Measurements from ENCODE around the gene WDR45B.
"Not testable (repeated sequence)": the region's sequence is repeated elsewhere in the genome, so short reads cannot be mapped to it uniquely, and the experiment has no call there.

Gene WDR45B

DNA sequence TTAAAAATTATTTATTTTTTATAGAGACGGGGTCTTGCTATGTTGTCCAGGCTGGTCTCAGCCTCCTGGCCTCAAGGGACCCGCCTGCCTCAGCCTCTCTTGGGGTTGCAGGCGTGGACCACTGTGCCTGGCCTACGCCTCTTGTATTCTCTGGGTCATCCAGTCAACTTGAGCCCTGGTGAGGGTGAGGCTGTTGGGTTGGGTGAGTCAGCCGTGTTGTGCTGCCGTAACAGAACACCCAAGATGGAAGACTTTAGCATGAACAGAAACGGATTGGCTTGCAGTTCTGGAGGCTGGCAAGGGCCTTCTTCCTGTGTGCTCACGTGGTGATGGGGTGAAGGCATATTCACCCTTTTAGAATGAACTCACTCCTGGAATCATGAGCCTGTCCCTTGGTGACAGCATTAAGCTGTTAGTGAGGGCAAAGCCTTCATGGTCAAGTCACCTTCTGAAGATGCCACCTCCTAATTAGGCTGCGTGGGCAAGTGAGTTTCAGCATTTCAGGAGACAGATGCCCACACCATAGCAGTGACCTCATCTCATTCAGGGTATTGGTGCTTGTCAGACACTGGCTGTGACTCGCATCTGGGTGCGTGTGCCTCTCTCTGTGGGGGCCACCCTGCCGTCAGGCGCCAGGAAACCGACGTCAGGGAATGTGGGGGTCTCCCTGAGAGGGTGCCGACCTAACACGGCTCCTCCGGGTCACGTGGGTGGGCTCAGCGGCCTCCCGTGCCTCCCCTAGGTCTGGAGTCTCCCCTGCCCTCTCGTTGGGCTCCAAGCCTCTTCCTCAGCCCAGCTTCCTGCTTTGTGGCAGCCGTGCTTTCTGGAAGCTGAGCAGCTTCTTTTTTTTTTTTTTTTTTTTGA, 49.8 kb downstream of the WDR45B start:
- no peak for DNase-seq

DNA sequence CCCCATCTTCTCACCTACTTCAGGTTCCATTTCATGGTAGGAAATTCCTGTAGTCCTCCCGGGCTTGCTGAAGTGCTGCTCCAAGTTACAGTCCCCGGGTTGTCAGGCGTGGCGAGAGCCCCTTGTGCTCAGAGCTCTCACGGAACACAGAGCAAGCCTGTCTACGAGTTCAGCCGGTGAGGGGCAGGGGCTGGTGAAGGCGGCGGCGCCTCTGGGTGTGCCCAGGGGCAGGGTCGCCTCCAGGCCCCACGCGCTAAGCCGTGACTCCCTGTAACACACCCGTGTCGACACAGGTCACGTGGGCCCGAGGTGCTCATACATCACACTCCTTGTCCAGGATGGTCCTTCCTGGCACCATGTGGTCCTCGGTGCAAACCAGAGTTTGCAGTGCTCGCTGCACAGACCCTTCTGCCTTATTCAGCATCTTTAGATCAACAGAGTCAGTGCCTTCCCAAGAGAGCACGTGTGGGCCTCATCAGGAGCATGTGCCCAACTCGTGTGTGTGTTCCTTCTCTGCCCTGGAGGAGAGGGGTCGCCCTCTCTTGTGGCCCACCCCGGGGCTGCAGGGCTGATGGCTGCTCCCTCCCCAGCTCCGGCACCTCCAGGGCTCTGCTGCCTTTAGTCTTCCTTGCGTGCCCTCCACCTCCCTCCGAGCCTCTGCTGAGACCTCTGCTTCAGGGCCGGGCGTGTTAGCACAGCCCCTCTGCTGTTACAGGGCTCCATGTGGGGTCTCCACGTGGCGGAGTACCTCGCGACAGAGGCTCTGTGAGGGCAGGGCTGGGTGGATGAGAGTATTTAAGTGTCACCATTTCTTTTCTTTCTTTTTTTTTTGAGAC, 51.2 kb downstream of the WDR45B start:
- no peak for DNase-seq

DNA sequence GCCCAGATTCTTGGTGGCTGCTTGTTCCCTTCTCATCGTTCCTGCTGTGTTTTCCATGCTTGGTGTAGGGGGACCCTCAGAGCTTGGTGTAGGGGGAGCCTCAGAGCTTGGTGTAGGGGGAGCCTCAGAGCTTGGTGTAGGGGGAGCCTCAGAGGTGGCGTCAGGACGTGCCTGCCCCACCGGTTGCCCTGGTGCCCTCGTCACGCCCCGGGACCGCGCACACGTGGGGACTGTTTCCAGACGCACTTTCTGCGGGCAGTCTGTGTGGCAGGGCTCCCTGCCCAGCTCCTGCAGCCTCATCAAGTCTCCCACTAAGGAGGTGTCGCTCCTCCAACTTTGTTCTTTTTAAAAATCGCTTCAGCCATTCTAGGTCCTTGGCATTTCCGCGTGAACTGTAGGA, 51.9 kb downstream of the WDR45B start:
- DNase-seq, result no peak

GRCh38 chr17:82595893-82596292, 52.4 kb downstream of the WDR45B start:
- DNase-seq, result no peak

GRCh38 chr17:82594571-82594970, 53.7 kb downstream of the WDR45B start:
- DNase-seq, result no peak

DNA sequence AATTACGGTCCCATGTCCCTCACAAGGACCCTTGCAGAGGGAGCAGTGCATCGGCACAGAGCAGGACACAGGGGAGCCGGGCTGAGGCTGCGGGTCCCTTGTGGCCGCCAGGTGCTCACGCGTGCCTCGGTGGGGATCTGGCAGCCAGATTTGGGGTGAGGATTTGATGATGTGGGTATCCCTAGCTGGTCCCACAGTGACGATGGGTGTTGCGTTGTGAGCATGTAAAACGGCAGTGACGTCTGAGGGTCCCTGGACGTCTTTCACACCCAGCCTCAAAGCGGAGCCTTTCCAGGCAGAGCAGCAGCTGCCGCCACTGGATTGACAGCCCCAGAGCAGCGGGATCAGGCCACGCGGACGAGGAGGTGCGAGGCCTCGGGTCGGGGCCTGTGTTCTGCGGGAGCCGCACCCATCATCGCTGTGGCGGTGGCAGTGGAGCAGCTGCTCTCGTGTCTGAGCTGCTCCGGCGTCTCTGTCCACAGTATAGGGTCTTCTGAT, 54.6 kb downstream of the WDR45B start:
- DNase-seq, result no peak

DNA sequence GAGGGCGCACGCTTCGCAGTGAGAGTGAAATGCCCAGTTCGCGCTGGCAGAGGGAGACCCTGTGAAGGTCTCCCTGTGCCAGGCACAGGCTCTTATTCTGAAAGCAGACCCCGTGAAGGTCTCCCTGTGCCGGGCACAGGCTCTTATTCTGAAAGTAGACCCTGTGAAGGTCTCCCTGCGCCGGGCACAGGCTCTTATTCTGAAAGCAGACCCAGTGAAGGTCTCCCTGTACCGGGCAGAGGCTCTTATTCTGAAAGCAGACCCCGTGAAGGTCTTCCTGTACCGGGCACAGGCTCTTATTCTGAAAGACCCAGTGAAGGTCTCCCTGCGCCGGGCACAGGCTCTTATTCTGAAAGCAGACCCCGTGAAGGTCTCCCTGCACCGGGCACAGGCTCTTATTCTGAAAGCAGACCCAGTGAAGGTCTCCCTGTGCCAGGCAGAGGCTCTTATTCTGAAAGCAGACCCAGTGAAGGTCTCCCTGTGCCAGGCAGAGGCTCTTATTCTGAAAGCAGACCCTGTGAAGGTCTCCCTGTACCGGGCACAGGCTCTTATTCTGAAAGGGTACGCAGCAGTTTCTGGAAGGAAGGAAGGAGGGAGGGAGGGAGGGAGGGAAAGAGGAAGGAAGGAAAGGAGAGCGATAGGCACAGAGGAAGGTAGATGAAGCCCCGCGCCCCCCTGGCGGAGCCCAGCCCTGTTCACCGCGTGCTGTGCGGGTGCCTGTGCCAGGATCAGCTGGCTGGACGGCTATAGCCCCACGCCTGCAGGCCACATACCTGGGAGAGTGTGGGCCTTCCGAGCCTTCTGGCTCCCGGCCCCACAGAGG, 55.3 kb downstream of the WDR45B start:
- DNase-seq, result peak; percentile 84

DNA sequence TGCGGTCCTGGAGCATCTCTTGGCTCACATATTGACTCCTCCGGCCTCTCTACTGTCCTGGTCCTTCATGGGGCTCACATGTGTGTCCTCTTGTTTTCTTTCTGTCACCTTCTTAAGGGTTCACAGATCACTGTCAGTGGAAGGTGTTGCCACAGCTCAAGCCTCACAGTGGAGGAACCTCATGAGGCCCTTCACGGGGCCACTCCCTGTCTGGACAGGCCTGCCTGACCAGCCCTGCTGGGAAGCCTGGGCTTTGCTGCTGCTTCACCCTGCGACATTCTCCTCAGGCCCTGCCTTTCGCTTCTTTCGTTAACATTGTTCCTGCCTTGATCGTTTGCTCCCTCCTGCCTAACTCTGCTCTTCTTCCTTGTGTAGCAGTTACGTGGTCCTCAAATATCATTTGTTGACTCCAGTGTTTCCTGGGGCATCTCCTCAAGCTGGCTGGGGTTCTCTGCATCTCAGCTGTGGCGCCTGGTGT, 55.9 kb downstream of the WDR45B start:
- no peak for DNase-seq

- no peak for DNase-seq
These were observed 57.2 kb downstream of the WDR45B start for GRCh38 chr17:82590881-82591539.

- no peak for DNase-seq
These were observed 58.0 kb downstream of the WDR45B start for GRCh38 chr17:82590216-82590615.

DNA sequence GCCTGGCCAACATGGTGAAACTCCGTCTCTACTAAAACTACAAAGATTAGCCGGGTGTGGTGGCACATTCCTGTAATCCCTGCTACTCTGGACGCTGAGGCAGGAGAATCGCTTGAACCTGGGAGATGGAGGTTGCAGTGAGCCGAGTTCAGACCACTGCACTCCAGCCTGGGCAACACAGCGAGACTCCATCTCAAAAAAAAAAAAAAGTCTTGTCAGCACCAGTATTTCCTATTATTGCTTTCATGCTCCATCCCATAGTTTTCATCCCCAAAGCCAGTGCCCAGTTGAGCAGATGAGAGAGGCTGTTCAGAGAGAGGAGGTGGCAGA, 58.4 kb downstream of the WDR45B start:
- no peak for DNase-seq

GRCh38 chr17:82588266-82589175, 59.7 kb downstream of the WDR45B start:
- no peak for DNase-seq

GRCh38 chr17:82587234-82588086, 60.8 kb downstream of the WDR45B start:
- no peak for DNase-seq

DNA sequence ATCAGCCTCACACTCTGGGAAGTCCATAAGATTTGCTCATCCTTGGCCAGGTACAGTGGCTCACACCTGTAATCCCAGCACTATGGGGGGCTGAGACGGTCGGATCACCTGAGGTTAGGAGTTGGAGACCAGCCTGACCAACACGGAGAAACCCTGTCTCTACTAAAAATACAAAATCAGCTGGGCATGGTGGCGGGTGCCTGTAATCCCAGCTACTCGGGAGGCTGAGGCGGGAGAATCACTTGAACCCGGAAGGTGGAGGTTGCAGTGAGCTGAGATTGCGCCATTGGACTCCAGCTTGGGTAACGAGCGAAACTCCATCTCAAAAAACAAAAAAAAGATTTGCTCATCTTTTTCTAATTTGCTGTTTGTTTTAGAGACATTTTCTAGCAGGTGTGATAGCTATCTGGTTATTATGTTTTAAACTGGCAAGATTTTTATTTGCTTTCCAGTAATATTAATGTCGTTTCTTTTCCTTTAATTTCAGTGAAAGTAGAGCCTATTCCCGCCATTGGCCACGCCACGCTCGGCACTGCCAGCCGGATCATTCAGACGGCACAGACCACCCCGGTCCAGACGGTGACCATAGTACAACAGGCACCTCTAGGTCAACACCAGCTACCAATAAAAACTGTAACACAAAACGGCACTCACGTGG, 61.5 kb downstream of the WDR45B start:
- no peak for DNase-seq

GRCh38 chr17:82585935-82586575, 62.2 kb downstream of the WDR45B start:
- peak; percentile 25 for DNase-seq

GRCh38 chr17:82583720-82584234, 64.5 kb downstream of the WDR45B start:
- DNase-seq, result no peak

- DNase-seq, result no peak
These were observed 65.5 kb downstream of the WDR45B start for GRCh38 chr17:82582709-82583108.

DNA sequence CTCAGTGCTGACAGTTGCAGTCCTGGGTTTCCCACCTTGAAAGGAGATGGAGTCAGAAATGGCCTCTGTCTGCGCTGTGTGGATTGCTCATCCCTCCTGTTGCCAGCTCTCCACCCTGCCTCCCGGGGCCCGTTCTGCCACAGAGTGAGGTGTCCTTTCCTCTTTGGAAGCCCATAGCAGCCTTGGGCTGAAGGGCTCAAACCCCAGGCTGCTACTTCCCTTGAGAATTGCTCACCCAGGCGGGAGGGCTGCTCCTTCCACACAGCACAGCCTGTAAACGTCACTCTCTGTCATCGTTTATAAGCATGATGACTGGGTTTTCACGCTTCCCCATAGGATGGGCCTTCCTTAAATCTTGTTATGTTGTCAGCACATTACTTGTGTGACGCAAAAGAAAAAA, 66.0 kb downstream of the WDR45B start:
- no peak for DNase-seq

GRCh38 chr17:82579969-82580368, 68.3 kb downstream of the WDR45B start:
- not testable (repeated sequence) for DNase-seq
